Activated naive CD8-positive, alpha-beta T cell treated with anti-CD3 and anti-CD28 coated beads, Interleukin-2, amount 10 ng/mL, durations not matched to agents 7 days and 5 days (primary cell): Measurements from ENCODE around the gene CACFD1. TPM values are rescaled to one million over a fixed set of nuclear protein-coding genes. Genes with fewer than 3 reads are reported as not detected.

Experiments
- ATAC-seq: fragments of 150-1000 bp; cut with Tn5 transposase; one replicate; pipeline ENCODE4 v1.10.0; 2021; ENCODE audit warnings: low read depth, moderate library complexity
- POLR2A ChIA-PET: fragments of 350-600 bp; sonication (Branson Sonifier 250); formaldehyde crosslinking; loops from one replicate; lab custom pipeline; 2021; ENCODE audit warnings: antibody characterized with exemption; lab: Charles Lee
- DNase-seq: peaks from one replicate; pipeline ENCODE4 v3.0.0; 2021
- H3K27ac Mint-ChIP-seq: one replicate; pipeline ENCODE4 v1.8.0; 2022; ENCODE audit warnings: mild to moderate bottlenecking, mixed read lengths
- H3K27me3 Mint-ChIP-seq: one replicate; pipeline ENCODE4 v1.8.0; 2022; ENCODE audit warnings: mild to moderate bottlenecking, moderate library complexity, mixed read lengths
- H3K36me3 Mint-ChIP-seq: one replicate; pipeline ENCODE4 v1.8.0; 2021; ENCODE audit warnings: mild to moderate bottlenecking, mixed read lengths
- H3K4me1 Mint-ChIP-seq: one replicate; pipeline ENCODE4 v1.8.0; 2021; ENCODE audit warnings: mixed read lengths
- H3K4me3 Mint-ChIP-seq: one replicate; pipeline ENCODE4 v1.8.0; 2022; ENCODE audit warnings: mild to moderate bottlenecking, moderate library complexity, mixed read lengths
- H3K9me3 Mint-ChIP-seq: one replicate; pipeline ENCODE4 v1.8.0; 2021; ENCODE audit warnings: mixed read lengths
- total RNA-seq, 2 experiments: library from RNA; stranded (reverse); gene quantifications; one replicate each; pipeline ENCODE4 v1.2.3, GENCODE V29; 2021

The CACFD1 gene
- total RNA-seq, 2 experiments from 2014 or later = 2.2 to 2.3 TPM

DNA sequence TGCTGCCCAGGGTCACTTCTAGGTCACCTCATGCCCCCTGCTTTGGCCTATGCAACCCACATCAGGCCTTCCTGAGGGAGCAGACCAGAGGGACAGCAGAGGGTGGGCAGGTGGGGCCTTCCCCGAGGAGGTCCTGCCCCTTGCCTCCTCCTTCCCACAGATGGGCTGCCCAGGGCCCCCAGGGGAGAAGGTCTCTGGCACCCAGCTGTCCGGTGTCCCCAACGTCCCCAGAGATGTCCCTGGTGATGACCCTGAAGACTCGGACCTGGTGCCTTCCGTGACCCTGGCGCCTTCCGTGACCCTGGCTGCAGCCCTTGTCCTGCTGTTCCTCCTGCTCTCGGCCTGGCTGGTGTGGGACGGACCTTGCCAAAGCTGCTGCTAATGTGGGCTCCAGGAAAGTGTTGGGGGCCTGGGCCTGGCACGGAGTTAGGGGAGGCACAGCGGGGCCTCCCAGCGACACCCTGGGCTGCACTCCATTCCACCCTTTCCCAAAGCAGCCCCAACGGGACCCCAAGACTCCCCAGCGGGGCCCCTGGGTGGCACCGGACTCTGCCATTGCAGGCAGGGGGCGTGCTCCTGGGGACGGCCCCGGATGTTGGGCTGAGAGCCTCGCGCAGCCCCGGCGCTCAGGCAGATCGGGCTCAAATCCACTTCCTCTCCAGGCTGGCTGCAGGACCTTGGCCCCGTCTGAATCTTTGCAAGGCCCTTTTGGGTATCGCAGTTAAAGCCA lies 25.9 kb downstream of the CACFD1 start:
- Mint-ChIP-seq H3K27ac (peak overlapping the region; percentile 76), H3K36me3 (no peaks in the 10 kb centered on the region), H3K9me3 (no peaks in the 10 kb centered on the region), H3K4me3 (peak overlapping the region; percentile 61), H3K27me3 (peaks cover 2% of the 10 kb centered on the region), H3K4me1 (peaks cover 1% of the 10 kb centered on the region)
- POLR2A ChIA-PET = interaction anchor here (1.7 kb wide), 1 partner anchor 111 kb away, joined by 3 read pairs; no protein-coding TSS in a partner anchor
- ATAC-seq (peak; percentile 73), DNase-seq (peak; percentile 65)

GRCh38 chr9:133487331-133487725 lies 27.6 kb downstream of the CACFD1 start:
- Mint-ChIP-seq H3K4me3 (no peak overlapping the region), H3K27ac (no peak overlapping the region), H3K9me3 (no peaks in the 10 kb centered on the region), H3K36me3 (no peaks in the 10 kb centered on the region), H3K27me3 (peaks cover 2% of the 10 kb centered on the region), H3K4me1 (peaks cover 1% of the 10 kb centered on the region)
- POLR2A ChIA-PET = no interaction called here
- no peak for DNase-seq
- no peak for ATAC-seq

DNA sequence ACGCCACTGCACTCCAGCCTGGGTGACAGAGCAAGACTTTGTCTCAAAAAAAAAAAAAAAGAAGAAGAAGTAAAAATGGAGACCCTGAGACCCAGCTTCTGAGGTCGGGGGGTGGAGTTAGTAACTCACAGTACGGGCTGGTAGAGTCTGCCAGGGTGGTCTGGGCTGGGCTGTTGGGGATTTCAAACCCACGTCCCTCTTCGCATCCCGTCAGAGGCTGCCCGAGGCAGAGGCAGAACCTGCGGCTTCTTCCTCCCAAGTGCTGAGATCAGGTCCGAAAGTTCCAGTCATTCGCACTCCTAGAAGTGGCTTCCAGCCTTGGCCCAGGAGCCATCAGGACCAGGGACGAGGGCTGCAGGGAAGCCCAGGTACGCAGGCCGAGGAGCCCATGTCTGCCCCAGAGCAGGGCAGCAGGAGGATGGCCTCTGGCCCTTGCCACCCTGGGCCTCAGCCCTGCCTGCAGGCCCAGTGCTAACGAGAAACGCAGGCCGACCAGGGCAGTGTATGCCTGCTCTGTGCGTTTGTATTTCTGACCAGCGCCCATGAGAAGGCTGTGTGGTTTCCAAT lies 29.0 kb downstream of the CACFD1 start:
- Mint-ChIP-seq H3K4me3 (no peak overlapping the region), H3K27ac (no peak overlapping the region), H3K9me3 (no peaks in the 10 kb centered on the region), H3K36me3 (no peaks in the 10 kb centered on the region), H3K4me1 (peaks cover 1% of the 10 kb centered on the region), H3K27me3 (no peaks in the 10 kb centered on the region)
- no peak for DNase-seq
- no peak for ATAC-seq
- POLR2A ChIA-PET = no interaction called here

DNA sequence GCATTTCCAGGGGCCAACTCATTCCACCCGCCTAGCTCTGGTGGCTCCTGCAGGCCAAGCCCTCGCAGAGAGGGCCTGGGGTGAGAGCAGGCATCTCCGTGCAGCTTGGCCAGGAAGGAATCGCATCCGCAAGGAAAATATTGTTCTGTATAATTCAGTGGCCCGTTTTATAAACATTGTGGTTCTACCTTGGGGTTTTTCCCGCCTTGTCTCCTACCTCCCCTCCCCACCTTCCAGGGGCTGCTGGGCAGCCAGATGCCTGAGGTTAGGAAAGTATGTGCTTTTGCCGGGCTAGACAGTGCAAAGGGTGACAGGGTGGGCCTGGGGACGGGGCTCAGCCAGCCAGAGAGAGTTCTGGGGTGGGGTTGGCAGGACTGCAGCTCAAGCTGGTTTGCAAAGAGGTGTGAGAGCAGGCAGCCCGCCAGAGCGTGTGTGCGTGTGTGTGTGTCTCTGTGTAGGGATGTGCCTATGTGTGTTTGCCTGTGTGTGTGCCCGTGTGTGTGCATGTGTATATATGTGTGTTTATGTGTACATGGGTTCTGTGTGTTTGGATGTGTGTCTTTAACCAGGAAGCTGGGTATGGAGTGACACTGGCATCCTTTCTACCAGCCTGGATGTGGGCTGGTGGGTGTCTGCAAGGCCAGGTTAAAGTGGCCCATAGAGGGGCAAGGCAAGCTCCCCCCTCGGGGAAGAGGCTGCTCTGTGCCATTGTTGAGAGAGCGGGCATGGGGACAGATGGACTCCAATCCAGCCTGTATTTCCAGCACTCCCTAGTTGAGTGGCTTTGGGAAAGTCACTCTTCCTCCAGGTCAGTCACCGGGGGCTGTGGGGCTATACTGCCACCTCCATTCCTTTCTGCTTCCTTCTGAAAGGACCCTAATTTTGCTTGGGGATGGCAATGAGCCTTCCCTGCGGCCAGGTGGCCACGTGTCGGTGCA lies 29.7 kb downstream of the CACFD1 start:
- H3K27me3 Mint-ChIP-seq = no peaks in the 10 kb centered on the region
- H3K4me1 Mint-ChIP-seq = peaks cover 1% of the 10 kb centered on the region
- H3K36me3 Mint-ChIP-seq = no peaks in the 10 kb centered on the region
- POLR2A ChIA-PET = no interaction called here
- DNase-seq = no peak
- peak overlapping the region; percentile 2 for H3K27ac Mint-ChIP-seq
- no peak for ATAC-seq
- H3K9me3 Mint-ChIP-seq = no peaks in the 10 kb centered on the region
- H3K4me3 Mint-ChIP-seq = no peak overlapping the region

DNA sequence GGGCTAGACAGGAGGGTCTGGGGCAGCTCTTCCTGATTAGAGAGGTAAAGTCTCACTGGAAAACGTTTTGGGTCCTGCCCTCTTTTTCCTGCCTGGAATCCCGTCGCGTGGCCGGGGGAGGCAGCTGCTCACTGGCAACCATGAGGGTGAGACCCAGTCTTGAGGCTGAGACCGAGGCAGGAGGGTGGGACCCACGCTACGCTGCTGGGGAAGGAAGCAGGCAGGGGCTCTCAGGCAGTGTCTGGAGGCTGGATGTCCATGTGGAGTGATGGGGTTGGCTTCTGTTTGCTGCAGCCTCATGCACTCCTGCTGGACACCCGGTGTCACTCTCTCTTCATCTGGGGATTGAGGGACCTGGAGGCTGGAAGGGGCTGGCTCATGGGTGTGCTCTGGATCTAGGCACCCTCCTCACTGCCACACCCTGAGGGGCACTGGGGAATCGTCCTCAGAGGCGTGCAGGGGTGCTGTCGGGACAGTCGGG lies 30.5 kb downstream of the CACFD1 start:
- no peak overlapping the region for H3K4me3 Mint-ChIP-seq
- POLR2A ChIA-PET = interaction anchor here (0.6 kb wide), 1 partner anchor 73 kb away, joined by 4 read pairs; no protein-coding TSS in a partner anchor
- DNase-seq (no peak), ATAC-seq (no peak)
- peaks cover 1% of the 10 kb centered on the region for H3K4me1 Mint-ChIP-seq
- no peaks in the 10 kb centered on the region for H3K36me3 Mint-ChIP-seq
- no peaks in the 10 kb centered on the region for H3K27me3 Mint-ChIP-seq
- no peaks in the 10 kb centered on the region for H3K9me3 Mint-ChIP-seq
- H3K27ac Mint-ChIP-seq = no peak overlapping the region

DNA sequence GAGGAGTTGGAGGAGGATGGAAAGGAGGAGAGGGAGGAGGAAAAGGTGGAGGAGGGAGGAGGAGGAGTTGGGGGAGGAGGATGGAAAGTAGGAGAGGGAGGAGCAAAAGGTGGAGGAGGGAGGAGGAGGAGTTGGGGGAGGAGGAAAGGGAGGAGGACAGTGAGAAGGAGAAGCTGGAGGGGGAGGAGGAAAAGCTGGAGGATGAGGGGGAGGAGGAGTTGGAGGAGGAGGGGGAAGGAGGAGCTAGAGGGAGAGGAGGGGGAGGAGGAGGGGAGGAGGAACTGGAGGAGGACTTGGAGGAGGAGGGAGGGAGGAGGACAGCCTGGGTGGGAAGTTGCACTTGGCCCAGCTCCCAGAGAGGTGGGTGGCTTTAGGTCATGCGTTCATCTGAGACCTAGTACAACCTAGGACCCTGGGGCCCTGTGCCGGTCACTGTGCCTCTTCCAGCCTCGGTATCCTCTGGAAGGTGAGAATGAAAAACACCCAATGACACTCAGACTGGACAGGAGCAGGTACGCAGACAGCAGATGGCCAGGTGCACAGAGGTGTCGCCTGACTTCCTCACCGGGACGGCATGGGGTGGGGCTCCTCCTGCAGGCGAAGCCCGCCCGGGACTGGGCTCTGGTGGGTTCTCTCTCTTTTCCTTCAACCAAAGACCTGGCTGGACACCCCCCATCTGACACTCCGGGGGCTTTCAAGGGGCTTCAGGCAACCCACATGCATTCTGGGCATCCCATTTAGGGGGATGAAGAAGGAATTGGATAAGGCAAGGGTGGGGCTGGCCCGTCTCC lies 31.3 kb downstream of the CACFD1 start:
- no peaks in the 10 kb centered on the region for H3K9me3 Mint-ChIP-seq
- H3K27ac Mint-ChIP-seq = no peak overlapping the region
- DNase-seq = no peak
- H3K4me3 Mint-ChIP-seq = no peak overlapping the region
- H3K4me1 Mint-ChIP-seq = peaks cover under 1% of the 10 kb centered on the region
- ATAC-seq = no peak
- H3K27me3 Mint-ChIP-seq = no peaks in the 10 kb centered on the region
- no peaks in the 10 kb centered on the region for H3K36me3 Mint-ChIP-seq
- POLR2A ChIA-PET = interaction anchor here (0.6 kb wide), 1 partner anchor 74 kb away, joined by 4 read pairs; no protein-coding TSS in a partner anchor

DNA sequence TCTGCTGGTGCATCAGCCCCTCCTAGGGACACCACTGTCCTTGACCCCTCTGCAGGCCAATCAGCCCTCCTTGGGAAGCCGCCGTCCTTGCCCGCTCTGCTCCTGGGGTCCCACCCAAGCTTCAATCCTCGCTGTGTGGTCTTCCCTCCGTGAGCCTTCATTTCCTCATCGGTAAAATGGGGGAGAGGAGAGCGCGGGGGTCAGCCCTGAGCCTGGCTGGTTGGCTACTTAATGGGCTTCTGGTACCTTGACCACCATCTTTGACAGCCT lies 31.8 kb downstream of the CACFD1 start:
- ATAC-seq = no peak
- no peaks in the 10 kb centered on the region for H3K36me3 Mint-ChIP-seq
- POLR2A ChIA-PET = interaction anchor here (1.0 kb wide), 1 partner anchor 105 kb away, joined by 3 read pairs; no protein-coding TSS in a partner anchor
- no peak for DNase-seq
- H3K4me3 Mint-ChIP-seq = no peak overlapping the region
- H3K27ac Mint-ChIP-seq = no peak overlapping the region
- no peaks in the 10 kb centered on the region for H3K27me3 Mint-ChIP-seq
- no peaks in the 10 kb centered on the region for H3K4me1 Mint-ChIP-seq
- no peaks in the 10 kb centered on the region for H3K9me3 Mint-ChIP-seq

GRCh38 chr9:133492061-133493021 lies 32.6 kb downstream of the CACFD1 start:
- Mint-ChIP-seq H3K9me3 (no peaks in the 10 kb centered on the region), H3K27ac (no peak overlapping the region), H3K4me1 (no peaks in the 10 kb centered on the region), H3K27me3 (no peaks in the 10 kb centered on the region), H3K4me3 (no peak overlapping the region), H3K36me3 (no peaks in the 10 kb centered on the region)
- ATAC-seq (no peak), DNase-seq (no peak)
- POLR2A ChIA-PET = interaction anchor here (1.0 kb wide), 1 partner anchor 104 kb away, joined by 3 read pairs; no protein-coding TSS in a partner anchor

DNA sequence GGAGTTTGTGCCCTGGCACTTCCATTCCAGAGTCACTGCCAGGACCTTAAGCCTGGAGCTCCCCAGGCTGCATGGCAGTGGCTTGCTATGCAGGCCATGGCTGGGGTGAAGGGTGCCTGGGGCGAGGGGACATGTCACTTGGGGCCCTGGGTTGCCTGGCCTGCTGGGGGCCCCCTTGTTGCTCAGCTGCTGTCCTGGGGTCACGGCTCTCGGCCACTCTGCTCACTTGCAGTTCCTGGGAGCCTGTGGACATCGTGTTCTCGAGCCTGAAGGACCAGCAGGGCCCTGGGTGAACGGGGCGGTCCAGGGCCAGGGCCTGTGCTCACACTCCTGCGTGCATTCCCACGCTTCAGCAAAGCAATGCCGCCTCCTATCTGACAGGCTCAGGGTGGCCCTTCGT lies 33.6 kb downstream of the CACFD1 start:
- H3K4me1 Mint-ChIP-seq = no peaks in the 10 kb centered on the region
- no peaks in the 10 kb centered on the region for H3K9me3 Mint-ChIP-seq
- no peaks in the 10 kb centered on the region for H3K36me3 Mint-ChIP-seq
- ATAC-seq (no peak), DNase-seq (no peak)
- POLR2A ChIA-PET = no interaction called here
- no peaks in the 10 kb centered on the region for H3K27me3 Mint-ChIP-seq
- H3K4me3 Mint-ChIP-seq = no peak overlapping the region
- H3K27ac Mint-ChIP-seq = no peak overlapping the region

DNA sequence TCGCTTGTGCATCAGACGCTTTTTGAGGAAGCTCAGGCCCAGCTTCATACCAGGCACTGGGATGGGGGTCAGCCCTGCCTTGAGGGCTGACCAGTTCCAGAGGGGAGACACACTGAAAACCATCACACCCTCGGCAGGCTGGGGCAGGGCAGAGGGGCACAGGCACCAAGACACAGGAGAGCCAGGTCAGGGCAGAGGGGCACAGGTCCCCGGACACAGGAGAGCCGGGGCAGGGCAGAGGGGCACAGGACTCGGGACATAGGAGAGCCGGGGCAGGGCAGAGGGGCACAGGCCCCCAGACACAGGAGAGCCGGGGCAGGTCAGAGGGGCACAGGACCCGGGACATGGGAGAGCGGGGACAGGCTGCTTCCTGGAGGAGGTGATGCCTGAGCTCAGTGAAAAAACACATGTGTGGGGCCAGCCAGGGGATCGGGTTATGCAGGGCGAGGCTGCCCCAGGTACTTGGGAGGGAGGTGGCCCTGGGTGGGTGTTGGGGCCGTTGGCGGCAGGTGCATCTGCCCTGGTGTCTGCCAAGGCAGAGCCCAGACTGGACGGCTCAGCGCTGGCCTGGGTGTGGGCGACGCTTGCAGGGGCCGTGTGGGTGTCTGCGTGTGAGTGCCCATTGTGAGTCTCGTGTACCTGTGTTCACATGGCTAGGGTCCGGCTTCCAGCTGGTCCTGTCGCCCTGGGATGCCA lies 34.2 kb downstream of the CACFD1 start:
- H3K27ac Mint-ChIP-seq = no peak overlapping the region
- POLR2A ChIA-PET = no interaction called here
- H3K9me3 Mint-ChIP-seq = no peaks in the 10 kb centered on the region
- ATAC-seq (no peak), DNase-seq (no peak)
- no peaks in the 10 kb centered on the region for H3K36me3 Mint-ChIP-seq
- no peaks in the 10 kb centered on the region for H3K27me3 Mint-ChIP-seq
- no peaks in the 10 kb centered on the region for H3K4me1 Mint-ChIP-seq
- H3K4me3 Mint-ChIP-seq = no peak overlapping the region

DNA sequence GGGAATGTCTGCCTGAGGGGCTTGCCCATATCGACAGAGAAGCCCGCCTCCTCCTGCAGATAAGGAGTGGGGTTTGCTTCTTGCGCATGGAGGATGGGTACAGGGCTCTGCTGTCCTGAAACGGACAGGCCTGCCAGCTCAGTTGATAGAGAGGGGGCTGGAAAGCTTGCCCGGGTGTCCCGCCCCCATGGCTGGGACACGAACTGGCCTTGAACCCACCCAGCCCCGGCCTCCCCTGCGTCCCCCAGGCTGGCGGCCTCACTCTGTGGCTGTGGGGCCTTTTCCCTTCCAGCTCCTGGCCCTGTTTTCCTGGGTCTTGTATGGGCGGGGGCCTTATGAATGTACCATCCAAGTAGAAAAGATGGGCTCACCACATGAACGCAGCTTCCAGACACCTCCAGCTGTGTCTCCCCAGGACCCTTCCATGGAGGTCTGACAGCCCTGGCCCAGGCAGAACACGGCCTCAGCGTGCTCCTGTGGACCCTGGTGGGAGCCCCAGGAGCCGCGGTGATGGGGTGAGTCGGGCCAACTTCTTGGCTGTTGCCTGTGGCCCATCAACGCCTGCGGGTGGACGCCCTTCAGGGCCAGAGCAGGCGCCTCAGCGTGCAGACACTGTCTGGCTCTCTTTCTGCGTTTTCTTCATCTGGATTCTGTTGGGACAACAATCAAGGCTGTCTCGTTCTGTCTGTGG lies 35.0 kb downstream of the CACFD1 start:
- no peaks in the 10 kb centered on the region for H3K36me3 Mint-ChIP-seq
- POLR2A ChIA-PET = no interaction called here
- DNase-seq (no peak), ATAC-seq (no peak)
- H3K27ac Mint-ChIP-seq = no peak overlapping the region
- H3K9me3 Mint-ChIP-seq = no peaks in the 10 kb centered on the region
- no peaks in the 10 kb centered on the region for H3K27me3 Mint-ChIP-seq
- no peak overlapping the region for H3K4me3 Mint-ChIP-seq
- H3K4me1 Mint-ChIP-seq = no peaks in the 10 kb centered on the region
